ENCODE measurements around the gene MXRA8.

Gene MXRA8

DNA sequence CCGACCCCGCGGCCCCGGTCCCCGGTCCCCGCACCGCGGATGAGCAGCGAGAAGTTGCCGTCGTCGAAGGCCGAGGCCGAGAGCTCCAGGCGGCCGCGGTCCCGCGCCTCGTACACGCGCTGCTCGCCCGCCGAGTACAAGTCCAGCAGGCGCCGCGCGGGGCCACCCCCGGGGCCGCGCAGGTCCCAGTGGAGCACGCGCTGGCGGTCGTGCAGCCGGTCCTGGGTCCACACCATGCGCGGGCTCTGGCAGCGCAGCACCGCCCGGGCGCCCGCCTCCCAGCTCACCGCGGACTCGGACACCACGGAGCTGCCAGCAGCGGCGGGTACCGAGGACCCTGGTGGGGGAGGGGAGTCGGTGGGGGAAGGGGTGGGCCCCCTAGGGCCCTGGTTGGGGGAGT is 2.9 kb downstream of the MXRA8 start:
- Histone ChIP-seq H3K4ac (ENCODE audit: low read depth in 1 of 2, low read length in 2 of 2) (no peak overlapping the region), H2AFZ (ENCODE audit: low read depth, low read length) (no peak overlapping the region), H2BK120ac (ENCODE audit: low read depth, low read length) (peak overlapping the region; percentile 89), H4K8ac (ENCODE audit: low read length) (peak overlapping the region; percentile 39), H3K4me3 (ENCODE audit: insufficient read depth in 1 of 2, low read depth in 1 of 2, low read length in 2 of 2) (peak overlapping the region in 1 of 2 experiments; percentile 53), H4K91ac (ENCODE audit: low read length) (no peak overlapping the region), H3K14ac (ENCODE audit: low read length in 2 of 2) (no peak overlapping the region), H3K79me1 (replicated peaks; ENCODE audit: low read length, poor library complexity, severe bottlenecking) (peaks cover 3% of the 10 kb centered on the region), H2BK12ac (ENCODE audit: low read length in 2 of 2) (no peak overlapping the region), H3K18ac (ENCODE audit: low read depth in 1 of 2, low read length in 2 of 2) (peak overlapping the region in 1 of 2 experiments; percentile 25), H3K27ac (ENCODE audit: low read length, poor library complexity, severe bottlenecking) (no peak overlapping the region), H2AK5ac (ENCODE audit: low read length, severe bottlenecking) (no peak overlapping the region), H3K9ac (ENCODE audit: low read length) (no peak overlapping the region), H2BK15ac (ENCODE audit: low read depth, poor library complexity, severe bottlenecking) (no peak overlapping the region), H3K36me3 (ENCODE audit: control insufficient read depth in 1 of 2, insufficient read depth in 2 of 2, low read depth in 1 of 2, low read length in 2 of 2) (peaks cover 32 to 44% of the 10 kb centered on the region in 2 experiments), H2BK5ac (ENCODE audit: low read depth, low read length, poor library complexity, severe bottlenecking) (no peak overlapping the region), H3K9me3 (ENCODE audit: control insufficient read depth, low read length) (no peaks in the 10 kb centered on the region), H3K27me3 (ENCODE audit: control insufficient read depth in 1 of 2, insufficient read depth in 1 of 2, low read length in 2 of 2) (no peaks in the 10 kb centered on the region), H3K4me1 (ENCODE audit: control insufficient read depth, insufficient read depth, low read depth, low read length) (peaks cover 76% of the 10 kb centered on the region), H3K23ac (ENCODE audit: low read length in 2 of 2) (no peak overlapping the region), H3K4me2 (ENCODE audit: low read length, poor library complexity, severe bottlenecking) (peak overlapping the region; percentile 50)
- peak; percentile 54 for DNase-seq
- 19% methylated on average over 47 of the region's 52 CpGs for WGBS

DNA sequence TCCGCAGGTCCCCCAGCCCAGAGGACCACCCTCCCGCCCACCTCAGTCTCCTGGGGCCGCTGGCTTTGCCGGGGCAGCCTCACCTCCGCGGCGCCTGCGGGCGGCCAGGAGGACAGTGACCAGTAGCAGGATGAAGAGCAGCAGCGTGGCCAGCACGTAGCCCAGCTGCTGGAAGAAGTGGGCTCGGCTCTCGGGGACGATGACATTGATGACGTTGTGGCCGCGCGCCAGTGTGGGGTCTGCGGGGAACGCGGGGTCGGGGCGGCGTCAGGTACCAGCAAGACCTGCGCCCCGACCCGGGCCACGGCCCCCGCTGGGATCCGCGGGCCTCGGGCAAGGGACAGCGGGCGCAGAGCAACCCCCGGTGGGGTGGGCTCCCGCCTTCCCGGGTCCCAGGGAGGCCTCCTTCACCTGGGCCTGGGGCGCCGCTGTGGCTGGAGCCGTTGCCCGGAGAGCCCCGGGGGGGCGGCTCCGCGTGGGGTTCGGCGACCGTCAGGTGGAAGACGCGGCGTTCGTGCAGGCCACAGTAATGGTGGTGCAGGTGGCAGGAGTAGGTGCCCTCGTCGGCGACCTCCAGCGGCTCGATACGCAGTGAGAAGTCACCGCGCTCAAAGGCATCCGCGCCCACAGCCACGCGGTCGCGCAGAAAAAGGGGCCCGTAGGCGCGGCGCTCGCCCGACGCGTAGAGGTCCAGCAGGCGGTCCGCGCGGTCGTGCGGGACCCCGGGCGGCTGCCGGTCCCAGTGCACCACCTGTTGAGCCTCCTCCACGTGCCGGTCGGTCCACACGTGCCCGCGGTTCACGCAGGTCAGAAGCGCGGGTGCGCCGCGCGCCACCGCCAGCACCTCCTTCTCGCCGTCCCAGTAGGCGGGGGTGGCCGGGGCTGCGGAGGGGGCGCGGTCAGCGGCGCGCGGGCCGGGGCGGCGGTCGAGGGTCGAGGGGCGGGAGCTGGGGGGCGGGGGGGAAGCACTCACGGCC is 3.8 kb downstream of the MXRA8 start:
- H3K18ac ChIP-seq (ENCODE audit: low read depth in 1 of 2, low read length in 2 of 2): no peak overlapping the region
- H2BK15ac ChIP-seq (ENCODE audit: low read depth, poor library complexity, severe bottlenecking): no peak overlapping the region
- peak overlapping the region; percentile 59 for H4K8ac ChIP-seq (ENCODE audit: low read length)
- no peaks in the 10 kb centered on the region for H3K27me3 ChIP-seq (ENCODE audit: control insufficient read depth in 1 of 2, insufficient read depth in 1 of 2, low read length in 2 of 2)
- no peak overlapping the region for H2BK5ac ChIP-seq (ENCODE audit: low read depth, low read length, poor library complexity, severe bottlenecking)
- H3K23ac ChIP-seq (ENCODE audit: low read length in 2 of 2): peak overlapping the region in 1 of 2 experiments; percentile 53
- H3K9me3 ChIP-seq (ENCODE audit: control insufficient read depth, low read length): no peaks in the 10 kb centered on the region
- no peak overlapping the region for H3K27ac ChIP-seq (ENCODE audit: low read length, poor library complexity, severe bottlenecking)
- H3K79me1 ChIP-seq (replicated peaks; ENCODE audit: low read length, poor library complexity, severe bottlenecking): peaks cover 3% of the 10 kb centered on the region
- peak overlapping the region; percentile 14 to 64 for H3K4me3 ChIP-seq (ENCODE audit: insufficient read depth in 1 of 2, low read depth in 1 of 2, low read length in 2 of 2)
- peaks cover 67% of the 10 kb centered on the region for H3K4me1 ChIP-seq (ENCODE audit: control insufficient read depth, insufficient read depth, low read depth, low read length)
- no peak for DNase-seq
- H2AFZ ChIP-seq (ENCODE audit: low read depth, low read length): no peak overlapping the region
- peak overlapping the region; percentile 34 for H4K91ac ChIP-seq (ENCODE audit: low read length)
- peaks cover 32 to 44% of the 10 kb centered on the region in 2 experiments for H3K36me3 ChIP-seq (ENCODE audit: control insufficient read depth in 1 of 2, insufficient read depth in 2 of 2, low read depth in 1 of 2, low read length in 2 of 2)
- no peak overlapping the region for H3K4ac ChIP-seq (ENCODE audit: low read depth in 1 of 2, low read length in 2 of 2)
- H3K14ac ChIP-seq (ENCODE audit: low read length in 2 of 2): no peak overlapping the region
- no peak overlapping the region for H2BK120ac ChIP-seq (ENCODE audit: low read depth, low read length)
- no peak overlapping the region for H2AK5ac ChIP-seq (ENCODE audit: low read length, severe bottlenecking)
- no peak overlapping the region for H2BK12ac ChIP-seq (ENCODE audit: low read length in 2 of 2)
- no peak overlapping the region for H3K4me2 ChIP-seq (ENCODE audit: low read length, poor library complexity, severe bottlenecking)
- peak overlapping the region; percentile 29 for H3K9ac ChIP-seq (ENCODE audit: low read length)
- WGBS: 54% methylated on average over 74 of the region's 116 CpGs

DNA sequence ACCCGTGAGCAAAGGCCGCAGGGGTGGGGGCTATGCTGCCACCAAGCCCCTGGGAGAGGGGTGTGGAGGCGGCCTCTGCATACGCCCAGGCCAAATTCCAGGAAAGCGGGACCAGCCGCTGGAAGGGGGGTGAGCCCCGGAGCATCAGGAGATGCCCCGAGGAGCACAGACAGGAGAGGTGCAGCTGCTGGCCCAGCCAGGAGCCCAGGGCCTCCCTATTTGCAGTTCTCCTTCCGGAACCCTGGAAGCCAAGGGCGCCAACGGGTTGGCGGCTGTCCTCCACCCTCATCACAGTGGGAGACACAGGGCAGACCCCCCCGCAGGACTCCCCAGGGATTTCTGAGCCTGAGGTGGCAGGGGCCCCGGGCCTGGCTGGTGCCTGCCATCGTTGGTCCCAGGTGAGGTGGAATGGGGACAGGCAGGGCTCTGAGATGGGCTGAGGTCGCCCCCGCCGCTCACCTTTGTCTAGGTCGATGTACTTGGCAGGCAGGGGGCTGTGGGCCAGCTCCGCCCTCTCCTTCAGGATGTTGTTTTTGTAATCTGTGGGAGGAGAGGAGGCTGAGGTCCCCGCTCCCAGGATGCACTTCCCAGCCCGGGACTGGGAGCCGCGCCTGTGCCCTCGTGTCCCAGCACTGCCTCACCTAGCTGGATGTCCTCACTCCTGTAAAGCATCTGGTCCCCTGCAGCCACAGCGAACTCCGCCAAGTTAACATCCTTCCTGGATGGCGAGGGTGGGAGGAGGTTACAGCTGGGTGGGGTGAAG is 4.8 kb downstream of the MXRA8 start:
- H3K27me3 ChIP-seq (ENCODE audit: control insufficient read depth in 1 of 2, insufficient read depth in 1 of 2, low read length in 2 of 2): no peaks in the 10 kb centered on the region

More for the DNA sequence above, 4.8 kb downstream of the MXRA8 start:
- no peak for DNase-seq
- Histone ChIP-seq H4K91ac (ENCODE audit: low read length) (no peak overlapping the region), H2BK15ac (ENCODE audit: low read depth, poor library complexity, severe bottlenecking) (no peak overlapping the region), H3K23ac (ENCODE audit: low read length in 2 of 2) (peak overlapping the region in 1 of 2 experiments; percentile 48), H3K4me3 (ENCODE audit: insufficient read depth in 1 of 2, low read depth in 1 of 2, low read length in 2 of 2) (peak overlapping the region; percentile 21 to 64), H2BK120ac (ENCODE audit: low read depth, low read length) (no peak overlapping the region), H3K4ac (ENCODE audit: low read depth in 1 of 2, low read length in 2 of 2) (no peak overlapping the region), H3K18ac (ENCODE audit: low read depth in 1 of 2, low read length in 2 of 2) (peak overlapping the region in 1 of 2 experiments; percentile 29), H3K4me2 (ENCODE audit: low read length, poor library complexity, severe bottlenecking) (peak overlapping the region; percentile 32), H3K4me1 (ENCODE audit: control insufficient read depth, insufficient read depth, low read depth, low read length) (peaks cover 61% of the 10 kb centered on the region), H3K9me3 (ENCODE audit: control insufficient read depth, low read length) (no peaks in the 10 kb centered on the region), H4K8ac (ENCODE audit: low read length) (peak overlapping the region; percentile 5), H3K27ac (ENCODE audit: low read length, poor library complexity, severe bottlenecking) (peak overlapping the region; percentile 13), H3K36me3 (ENCODE audit: control insufficient read depth in 1 of 2, insufficient read depth in 2 of 2, low read depth in 1 of 2, low read length in 2 of 2) (peaks cover 32 to 44% of the 10 kb centered on the region in 2 experiments), H2BK12ac (ENCODE audit: low read length in 2 of 2) (peak overlapping the region in 1 of 2 experiments; percentile 15), H3K79me1 (replicated peaks; ENCODE audit: low read length, poor library complexity, severe bottlenecking) (peaks cover 3% of the 10 kb centered on the region), H2AK5ac (ENCODE audit: low read length, severe bottlenecking) (no peak overlapping the region), H3K14ac (ENCODE audit: low read length in 2 of 2) (no peak overlapping the region), H3K9ac (ENCODE audit: low read length) (peak overlapping the region; percentile 53), H2AFZ (ENCODE audit: low read depth, low read length) (no peak overlapping the region), H2BK5ac (ENCODE audit: low read depth, low read length, poor library complexity, severe bottlenecking) (no peak overlapping the region)
- 74% methylated on average over 27 of the region's 28 CpGs for WGBS
